Testis (tissue), 2 donors: ENCODE measurements around the gene RPAP2.

Source experiments
- POLR2A ChIP-seq: fragments of 450-650 bp; IDR thresholded peaks from one replicate; pipeline ENCODE4 v1.6.1; 2017; ENCODE audit warnings: antibody characterized with exemption, mild to moderate bottlenecking, moderate library complexity
- TF ChIP-seq, protein P1 (sequence below), 3 experiments: fragments of 450-650 bp in 2 of 3; fragments of 200-600 bp in 1 of 3; sonication (generic) in 1 of 3; IDR thresholded peaks; one replicate each; pipeline ENCODE4 v1.5.1; 2016 to 2019; ENCODE audit warnings: antibody characterized with exemption in 3 of 3, mild to moderate bottlenecking in 2 of 3, moderate library complexity in 1 of 3

DNA sequence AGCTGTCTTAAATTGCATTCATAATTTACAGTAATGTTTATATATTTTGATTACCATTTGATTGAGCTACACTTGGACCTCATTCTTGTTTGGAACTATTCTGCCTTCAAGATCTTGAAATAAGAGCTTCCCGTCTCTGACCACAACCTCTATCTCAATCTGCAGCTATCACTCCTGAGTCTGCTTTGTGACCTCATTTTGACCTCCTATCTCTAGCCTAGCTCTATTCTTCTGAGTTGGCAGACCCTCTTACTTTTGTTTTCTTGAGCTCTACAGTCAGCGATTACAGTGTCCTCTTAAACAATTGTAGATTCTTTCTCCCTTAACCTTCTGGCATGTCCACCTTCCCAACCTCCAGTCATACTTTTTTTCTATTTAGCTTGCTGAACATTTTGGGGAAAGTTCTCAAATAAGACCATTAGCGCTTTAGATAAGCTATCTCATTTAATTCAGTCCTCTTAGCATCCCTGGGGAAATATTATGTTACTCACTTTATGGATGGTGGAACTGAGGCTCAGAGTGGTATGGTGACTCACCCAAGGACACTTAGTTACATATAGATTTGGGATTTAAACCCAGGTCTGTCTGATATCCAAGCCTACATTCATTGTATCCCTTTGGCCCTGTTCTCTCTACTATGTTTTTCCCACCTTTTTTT lies 19.1 kb downstream of the RPAP2 start:
- TF ChIP-seq, protein P1, sequence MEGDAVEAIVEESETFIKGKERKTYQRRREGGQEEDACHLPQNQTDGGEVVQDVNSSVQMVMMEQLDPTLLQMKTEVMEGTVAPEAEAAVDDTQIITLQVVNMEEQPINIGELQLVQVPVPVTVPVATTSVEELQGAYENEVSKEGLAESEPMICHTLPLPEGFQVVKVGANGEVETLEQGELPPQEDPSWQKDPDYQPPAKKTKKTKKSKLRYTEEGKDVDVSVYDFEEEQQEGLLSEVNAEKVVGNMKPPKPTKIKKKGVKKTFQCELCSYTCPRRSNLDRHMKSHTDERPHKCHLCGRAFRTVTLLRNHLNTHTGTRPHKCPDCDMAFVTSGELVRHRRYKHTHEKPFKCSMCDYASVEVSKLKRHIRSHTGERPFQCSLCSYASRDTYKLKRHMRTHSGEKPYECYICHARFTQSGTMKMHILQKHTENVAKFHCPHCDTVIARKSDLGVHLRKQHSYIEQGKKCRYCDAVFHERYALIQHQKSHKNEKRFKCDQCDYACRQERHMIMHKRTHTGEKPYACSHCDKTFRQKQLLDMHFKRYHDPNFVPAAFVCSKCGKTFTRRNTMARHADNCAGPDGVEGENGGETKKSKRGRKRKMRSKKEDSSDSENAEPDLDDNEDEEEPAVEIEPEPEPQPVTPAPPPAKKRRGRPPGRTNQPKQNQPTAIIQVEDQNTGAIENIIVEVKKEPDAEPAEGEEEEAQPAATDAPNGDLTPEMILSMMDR (IDR thresholded peaks at IDR 0.05): no peak
- no peak for TF ChIP-seq POLR2A
